NCI-H2196 (cell line): ENCODE data around the gene THOC5.
"Not testable (repeated sequence)": the region's sequence is repeated elsewhere in the genome, so short reads cannot be mapped to it uniquely, and the experiment has no call there.

Experiments used
- DNase-seq: peaks from one replicate; lab custom pipeline; 2025; ENCODE audit not compliant: unreplicated experiment; lab: John Stamatoyannopoulos, UW

The THOC5 gene

DNA sequence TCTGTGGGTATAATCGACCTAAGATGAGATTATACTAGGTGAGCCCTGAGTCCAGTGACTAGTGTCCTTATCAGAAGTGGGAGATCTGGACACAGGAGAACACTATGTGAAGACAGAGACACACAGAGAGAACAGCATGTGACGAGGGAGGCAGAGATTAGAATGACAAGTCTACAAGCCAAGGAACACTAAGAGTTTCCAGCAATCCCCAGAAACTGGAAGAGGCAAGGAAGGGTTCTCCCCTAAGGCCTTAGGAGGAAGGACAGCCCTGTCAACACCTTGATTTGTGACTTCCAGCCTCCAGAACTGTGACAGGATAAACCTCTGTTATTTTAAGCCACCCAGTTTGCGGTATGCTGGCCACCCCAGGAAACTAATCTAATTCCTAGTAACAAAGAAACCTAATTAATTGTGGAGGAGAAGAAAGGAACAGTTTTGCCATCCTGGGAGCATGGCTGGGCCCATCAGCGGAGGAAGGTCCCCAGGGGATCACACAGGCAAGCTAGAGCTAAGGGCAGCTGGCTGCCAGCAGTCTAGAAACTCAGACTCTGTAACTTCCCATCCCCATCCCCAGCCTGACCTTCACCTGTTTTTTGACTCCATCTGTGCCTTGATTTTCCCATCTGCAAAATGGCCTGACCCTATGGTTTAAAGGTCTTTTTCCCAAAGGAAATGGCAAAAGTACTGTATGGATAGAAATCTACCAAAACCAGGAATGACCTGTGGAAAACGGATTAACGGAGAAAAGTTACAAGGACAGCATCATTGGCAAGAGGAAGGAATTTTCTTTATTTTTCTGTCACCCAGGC, 10.3 kb upstream of the THOC5 start:
- DNase-seq = no peak

DNA sequence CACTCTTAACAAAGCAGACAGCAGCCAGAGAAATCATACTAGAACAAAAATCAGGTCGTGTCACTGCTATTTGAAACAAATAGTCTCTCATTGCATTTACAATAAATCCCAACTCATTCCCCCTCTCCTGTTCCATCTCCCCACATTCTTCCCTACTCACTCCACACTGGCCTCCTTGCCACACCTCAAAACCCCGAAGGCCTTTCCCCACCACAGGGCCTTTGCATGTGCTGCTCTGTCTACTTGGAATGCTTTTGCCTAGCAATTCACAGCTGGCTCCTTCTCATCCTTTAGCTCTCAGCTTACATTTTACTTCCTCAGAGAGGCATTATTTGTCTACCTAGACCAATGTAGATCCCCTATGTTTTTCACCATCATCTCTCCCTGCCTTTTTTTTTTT, 6.3 kb upstream of the THOC5 start:
- DNase-seq = no peak

DNA sequence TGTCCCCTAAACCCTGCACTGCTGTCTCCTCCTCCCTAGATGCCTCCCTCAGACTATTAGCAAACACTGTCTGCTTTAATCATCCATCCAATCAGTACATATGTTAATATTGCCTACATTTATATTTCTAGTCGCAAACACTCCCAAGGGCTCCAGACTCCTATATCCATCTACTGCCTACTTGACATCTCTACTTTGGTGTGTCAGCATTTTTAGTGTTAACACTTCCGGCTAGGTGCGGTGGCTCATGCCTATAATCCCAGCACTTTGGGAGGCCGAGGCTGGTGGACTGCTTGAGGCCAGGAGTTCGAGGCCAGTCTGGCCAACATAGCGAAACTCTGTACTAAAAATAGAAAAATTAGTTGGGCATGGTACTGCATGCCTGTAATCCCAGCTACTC, 5.5 kb upstream of the THOC5 start:
- no peak for DNase-seq

DNA sequence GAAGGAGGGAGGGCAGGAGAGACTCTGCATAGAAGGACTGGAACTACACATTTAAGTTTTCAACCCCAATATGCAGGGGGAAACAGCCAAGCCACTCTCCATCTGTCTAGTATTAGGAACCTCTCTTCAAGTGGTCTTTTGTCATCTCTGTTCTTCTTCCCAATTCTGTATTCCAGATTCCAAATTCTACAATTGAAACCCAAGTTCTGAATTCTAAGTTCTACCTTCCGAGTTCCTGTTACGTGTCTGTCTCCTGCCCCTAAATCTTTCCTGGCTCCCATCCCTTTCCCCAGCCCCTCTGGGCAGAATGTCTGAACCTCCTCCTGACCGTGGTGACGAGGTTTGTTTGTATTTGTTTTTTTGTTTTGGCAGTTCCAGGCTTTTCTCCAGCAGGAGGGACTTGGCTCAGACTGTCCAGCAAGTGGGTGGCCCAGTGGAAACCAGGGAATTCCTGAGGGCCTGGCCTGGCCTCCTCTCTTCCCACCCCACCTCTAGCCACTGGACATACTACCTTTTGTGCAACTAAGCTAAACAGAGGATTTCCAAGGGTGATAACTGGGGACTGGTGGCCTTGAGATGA, 1.6 kb upstream of the THOC5 start:
- no peak for DNase-seq

DNA sequence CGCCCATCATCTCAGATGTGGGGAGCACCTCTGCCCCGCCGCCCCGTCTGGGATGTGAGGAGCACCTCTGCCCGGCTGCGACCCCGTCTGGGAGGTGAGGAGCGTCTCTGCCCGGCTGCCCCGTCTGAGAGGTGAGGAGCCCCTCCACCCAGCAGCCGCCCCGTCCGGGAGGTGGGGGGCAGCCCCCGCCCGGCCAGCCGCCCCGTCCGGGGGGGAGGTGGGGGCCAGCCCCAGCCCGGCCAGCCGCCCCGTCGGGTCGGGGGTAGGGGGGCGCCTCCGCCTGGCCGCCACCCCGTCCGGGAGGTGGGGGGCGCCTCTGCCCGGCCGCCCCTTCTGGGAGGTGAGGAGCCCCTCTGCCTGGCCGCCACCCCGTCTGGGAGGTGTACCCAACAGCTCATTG, 1.2 kb downstream of the THOC5 start:
- DNase-seq = not testable (repeated sequence)

DNA sequence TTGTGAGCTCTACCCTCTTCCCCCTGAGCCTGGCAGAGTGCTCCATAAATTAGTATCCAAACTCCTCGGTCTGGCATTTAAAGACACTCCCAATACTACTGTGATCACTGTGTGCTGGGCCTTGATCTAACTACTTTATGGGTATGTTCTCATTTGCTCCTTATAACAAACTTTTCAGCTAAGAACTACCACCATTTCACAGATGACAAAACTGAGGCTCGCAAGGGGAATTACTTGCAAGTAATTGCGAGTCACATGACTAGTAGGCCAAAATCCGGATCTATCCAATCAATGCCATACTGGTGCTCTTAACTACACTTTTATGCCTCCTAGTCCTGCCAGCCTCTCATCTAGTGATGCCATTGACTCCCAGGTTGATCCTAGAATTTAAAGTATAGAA, 3.6 kb downstream of the THOC5 start:
- no peak for DNase-seq

DNA sequence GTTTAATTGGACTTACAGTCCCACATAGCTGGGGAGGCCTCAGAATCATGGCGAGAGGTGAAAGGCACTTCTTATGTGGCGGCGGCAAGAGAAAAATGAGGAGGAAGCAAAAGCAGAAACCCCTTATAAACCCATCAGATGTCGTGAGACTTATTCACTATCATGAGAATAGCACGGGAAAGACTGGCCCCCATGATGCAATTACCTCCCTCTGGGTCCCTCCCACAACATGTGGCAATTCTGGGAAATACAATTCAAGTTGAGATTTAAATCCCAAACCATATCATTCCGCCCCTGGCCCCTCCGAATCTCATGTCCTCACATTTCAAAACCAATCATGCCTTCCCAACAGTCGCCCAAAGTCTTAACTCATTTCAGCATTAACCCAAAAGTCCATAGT, 8.5 kb downstream of the THOC5 start:
- DNase-seq = not testable (repeated sequence)

DNA sequence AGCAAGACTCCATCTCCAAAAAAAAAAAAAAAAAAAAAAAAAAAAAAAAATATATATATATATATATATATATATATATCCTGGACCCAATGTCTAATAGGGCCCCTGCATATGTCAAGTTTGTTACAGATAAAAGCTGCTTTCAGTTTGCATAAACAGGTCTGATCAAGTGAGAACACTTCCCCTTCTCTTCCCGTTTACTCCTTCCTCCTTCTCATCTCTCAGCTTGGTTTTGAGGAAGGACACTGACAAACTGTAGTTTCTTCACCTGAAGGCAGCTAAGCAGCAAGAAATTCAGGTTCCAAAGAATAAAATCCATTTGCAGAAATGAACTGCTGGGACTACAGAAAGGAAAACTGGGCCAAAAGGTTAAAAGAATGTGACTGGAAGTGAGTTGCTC, 11.7 kb downstream of the THOC5 start:
- no peak for DNase-seq

DNA sequence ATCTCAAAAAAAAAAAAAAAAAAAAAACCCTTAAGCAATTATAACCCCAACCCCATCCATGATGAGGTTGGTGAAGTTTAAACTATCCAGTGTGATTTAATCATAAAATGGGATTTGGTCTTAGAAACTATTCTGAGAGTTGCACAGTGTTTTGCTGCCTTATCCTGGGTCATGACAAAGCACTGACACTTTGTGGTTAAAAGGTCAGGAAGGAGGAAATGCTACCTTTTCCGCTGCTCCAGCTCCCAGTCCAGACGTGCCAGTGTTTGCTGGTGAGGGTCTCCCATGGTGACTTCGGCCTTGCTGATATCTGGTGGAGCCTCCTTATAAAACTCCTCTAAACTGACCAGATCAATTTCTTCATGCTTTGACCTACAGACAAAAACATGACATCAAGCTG, 14.5 kb downstream of the THOC5 start:
- no peak for DNase-seq

DNA sequence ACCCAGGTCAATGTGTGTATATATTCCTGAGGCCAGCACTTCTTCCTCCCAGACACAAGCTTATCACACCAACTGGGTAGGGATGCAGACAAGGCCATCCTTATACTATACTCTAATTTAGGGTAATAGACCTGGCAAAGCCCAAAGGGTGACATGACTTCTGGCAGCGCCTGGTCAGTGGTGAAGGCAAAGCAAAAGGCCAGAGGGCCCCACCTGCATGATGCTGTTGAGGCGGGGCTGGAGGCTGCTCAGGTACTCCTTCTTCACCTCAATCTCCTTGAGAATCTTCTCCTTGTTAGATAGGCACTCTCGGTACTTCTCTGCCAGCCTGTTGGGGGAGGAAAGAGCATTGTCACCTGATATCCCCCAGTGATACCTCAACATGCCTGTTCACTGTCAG, 17.1 kb downstream of the THOC5 start:
- no peak for DNase-seq

DNA sequence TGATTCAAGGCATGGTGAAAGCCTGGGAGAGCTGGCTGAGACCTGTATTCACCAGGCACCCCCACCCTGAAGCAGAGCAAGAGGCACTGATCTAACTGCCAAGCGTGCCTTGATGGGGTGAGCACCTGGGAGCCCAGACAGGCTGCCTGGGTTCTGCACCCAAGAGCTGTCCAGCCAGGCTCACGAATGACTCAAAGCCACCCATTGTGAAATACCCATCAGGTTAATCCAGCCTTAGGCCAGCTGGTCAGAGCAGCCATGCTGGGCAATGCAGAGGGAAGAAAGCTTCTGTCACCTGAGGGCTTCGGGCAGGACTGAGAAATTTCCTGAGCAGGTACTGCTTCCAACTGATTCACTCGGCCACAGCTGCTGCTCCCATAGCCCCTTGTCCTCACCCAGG, 22.1 kb downstream of the THOC5 start:
- no peak for DNase-seq

DNA sequence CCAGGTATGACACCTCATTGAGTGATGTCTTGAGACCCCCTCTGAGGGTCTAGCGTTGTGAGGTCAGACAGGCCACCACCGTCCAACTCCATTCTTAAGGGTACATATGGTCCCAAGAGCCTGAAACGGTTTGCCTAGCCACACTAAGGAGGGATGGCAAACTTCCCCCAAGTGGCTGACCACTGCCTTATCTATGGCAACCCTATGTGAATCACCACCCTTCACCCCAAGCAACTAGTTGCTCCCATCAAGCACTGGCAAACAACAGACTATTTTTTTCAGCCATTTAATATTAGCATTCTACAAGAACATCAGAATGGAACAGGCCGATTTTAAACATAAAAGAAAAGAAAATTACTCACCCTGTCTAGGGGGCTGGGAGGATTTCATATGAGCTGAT, 22.8 kb downstream of the THOC5 start:
- no peak for DNase-seq

DNA sequence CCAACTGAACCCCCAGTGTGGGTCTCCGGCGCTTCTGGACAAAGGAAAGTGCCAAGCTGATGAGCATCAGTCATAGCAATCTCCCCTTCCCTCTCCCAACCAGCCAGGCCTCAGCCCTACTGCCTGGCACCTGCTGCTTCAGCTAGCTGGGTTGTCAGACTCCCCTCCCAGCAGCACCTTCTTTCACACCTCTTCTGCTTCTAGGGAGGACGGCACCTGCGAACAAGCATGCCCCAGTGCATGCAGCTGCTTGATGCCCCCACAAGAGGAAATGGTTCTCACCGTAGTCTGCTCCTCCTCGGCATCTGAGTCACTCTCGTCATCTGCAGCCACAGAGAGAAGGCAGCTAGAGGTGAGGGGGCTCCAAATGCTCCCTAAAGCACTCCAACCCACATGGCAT, 25.4 kb downstream of the THOC5 start:
- DNase-seq = no peak

DNA sequence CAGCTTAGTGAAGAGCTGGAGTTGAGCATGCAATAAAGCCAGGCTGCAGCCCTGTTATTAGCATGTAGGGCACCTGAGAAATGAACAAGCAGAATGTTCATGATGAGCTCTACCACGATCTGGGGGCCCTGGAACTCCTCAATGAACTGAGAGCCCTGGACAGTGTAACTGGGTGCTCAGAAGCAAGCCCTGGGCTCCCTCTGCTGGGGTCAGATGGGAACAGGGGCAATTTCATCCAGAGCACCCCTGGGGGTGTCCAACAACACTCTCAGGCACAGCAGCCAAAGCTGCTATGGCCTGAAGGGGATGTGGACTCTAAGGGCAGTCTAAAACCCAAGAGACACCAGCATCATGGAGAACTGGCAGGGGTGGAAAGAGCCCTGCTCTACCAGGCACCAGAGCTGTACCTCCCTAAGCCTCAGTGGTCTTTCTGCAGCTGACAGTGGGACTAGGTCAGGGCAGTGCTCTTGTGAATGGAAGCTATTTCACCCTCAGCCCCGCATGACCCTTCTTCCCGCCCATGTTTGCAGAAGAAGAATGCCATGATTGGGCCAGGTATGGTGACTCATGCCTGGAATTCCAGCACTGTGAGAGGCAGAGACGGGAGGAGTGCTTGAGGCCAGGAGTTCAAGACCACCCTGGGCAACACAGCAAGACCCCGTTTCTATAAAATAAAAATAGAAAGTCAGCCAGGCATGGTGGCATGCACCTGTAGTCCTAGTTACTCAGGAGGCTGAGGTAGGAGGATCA, 28.9 kb downstream of the THOC5 start:
- no peak for DNase-seq

DNA sequence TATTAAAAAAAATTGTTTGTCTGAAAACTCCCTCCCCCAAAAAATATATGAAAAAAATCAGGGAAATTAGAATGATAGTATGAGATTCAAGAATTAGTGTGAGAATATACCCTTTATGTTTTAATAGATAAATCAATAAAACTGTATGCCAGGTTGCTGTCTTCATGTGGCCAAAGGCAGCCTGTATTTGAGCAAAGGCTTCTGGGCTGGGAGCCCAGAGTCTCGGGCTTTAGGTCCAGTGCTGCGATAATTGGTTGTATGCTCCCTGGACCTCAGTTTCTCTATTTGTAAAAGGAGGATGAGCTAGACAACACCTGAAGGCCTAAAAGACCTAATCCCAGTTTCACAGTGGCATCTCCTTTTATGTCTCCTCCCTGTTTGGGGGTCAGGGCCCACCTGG, 29.8 kb downstream of the THOC5 start:
- no peak for DNase-seq

DNA sequence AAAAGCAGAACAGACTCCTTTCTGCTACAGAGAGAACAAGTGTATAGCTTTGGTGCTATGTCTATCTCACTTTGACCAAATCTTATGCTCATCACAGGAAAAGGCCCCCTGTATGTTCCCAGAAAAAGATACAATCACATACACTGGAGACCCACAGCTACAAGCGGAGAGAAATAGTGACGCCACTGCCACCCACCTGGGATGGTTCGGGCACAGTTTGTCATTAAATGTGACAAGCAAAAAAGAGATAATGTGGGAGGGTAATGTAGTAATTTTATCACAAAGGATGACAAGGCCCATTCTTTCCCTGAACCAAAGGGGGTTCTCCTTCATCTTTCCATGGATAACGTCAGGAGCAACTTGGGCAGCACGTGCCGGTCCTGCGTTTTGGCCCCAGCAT, 32.0 kb downstream of the THOC5 start:
- DNase-seq = no peak

DNA sequence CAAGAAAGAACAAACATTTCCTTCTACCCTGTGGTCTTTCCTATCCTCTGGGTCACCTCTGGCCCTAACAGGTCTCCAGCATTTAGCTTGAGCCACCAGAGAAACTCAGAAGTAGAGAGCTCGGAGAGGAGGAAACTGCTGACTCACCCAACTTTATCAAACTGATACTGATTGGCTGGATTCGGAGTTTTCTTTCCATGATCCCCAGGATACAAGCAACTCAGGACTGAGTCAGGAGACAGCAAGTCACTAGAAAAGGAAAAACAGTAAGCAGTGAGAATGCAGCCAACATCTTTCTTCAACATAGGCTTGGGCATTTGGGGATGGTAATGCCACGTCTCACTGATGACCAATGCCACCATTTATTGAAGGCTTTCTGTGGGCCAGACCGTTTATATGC, 32.7 kb downstream of the THOC5 start:
- DNase-seq = no peak

DNA sequence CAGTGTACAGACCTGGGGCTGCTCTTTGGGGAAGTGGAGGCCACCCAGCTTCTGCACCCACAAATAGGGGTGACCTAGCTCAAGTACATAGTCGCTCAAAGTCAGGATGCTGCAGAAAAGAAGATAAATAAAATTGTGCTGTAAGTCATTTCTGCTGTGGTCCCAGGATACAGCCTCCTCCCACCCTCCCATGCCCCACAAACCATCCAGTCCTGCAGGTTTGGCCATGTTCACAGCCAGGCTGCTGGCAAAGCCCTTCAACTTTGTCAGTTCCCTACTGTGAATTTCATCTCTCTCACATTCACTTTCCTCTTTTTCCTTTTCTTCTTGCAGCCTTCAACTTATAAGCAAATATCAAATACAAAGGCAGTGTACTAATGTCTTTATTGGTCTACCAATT, 33.6 kb downstream of the THOC5 start:
- DNase-seq = no peak

DNA sequence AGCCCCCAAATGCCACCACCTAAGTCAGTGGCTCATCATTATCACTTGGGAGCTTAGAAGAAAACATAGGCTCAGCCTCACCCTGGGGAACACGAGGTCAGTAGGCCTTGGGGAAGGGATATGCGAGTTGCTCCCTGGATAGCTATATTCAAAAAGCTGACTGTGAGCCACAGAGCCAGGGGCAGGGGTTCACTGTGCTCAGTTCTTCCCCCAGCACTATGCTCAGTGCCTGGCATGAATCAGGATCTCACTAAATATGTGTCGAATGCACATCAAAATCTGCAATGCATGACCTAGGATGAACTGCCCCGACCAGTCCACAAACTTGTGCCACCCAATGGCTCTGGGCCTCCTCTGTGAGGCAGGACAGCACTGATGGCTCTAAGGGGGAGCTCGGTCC, 35.1 kb downstream of the THOC5 start:
- no peak for DNase-seq

DNA sequence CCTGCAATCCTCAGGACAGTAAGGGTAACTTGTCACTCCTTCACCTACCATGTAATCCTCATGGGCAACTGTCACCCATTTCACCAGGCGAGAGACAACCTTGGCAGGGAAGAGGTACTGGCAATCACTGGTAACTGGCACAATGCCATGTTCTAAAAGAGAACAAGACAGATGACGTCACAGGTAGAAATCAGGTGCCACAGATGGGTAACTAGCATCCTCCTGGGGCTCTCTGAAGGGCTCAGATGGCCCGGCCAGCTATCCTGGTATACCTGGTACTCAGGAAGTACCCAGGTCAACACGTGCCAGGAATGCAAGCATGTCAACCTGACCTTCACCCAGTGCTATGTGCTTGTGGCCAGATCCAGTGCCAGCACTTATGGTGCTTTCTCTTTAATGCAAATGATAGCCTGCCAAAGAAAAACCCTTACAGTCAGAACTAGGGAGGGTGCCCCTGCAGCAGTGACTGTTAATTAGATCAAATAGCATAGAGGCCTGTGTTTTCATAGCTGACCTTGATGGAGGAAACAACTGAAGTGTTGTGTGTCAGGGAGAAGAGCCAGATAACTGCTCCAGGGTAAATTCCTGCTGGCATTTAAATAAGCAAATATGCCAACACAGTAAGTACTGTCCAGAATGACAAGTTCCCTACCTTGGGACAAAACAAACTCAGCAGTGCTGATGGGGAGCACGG, 36.2 kb downstream of the THOC5 start:
- DNase-seq = peak; percentile 45

DNA sequence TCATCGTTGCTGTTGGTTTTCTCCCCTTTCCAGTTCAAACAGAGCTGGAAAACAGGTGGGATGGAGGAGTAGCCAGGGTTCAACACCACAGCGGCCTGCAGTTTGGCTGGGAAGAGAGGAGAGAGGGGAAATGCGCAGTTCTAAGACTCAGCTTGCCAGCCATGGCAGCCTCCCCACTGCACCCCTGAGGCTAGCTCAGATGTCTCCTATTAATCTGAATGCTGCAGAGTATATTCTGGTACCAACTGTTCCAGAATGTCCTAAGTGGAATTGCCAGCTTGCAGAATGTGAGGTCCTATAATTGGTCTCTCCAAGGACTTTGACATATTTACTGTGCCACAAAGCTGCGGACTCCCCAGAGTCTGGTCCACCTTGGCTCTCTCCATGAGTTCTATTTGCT, 41.5 kb downstream of the THOC5 start:
- DNase-seq = no peak
